ENCODE results near the gene SPO11. TPM values are rescaled to one million over a fixed set of nuclear protein-coding genes. Genes with fewer than 3 reads are reported as not detected.

Gene SPO11
- total and polyA plus RNA-seq, 2 of the 8 experiments (the other 6 are each of a cell fraction or from before 2014, with no cell fraction given), result not detected

GRCh38 chr20:57390604-57391438 is 61.2 kb downstream of the SPO11 start, which contains the start of gene RBM38:
Gene RBM38, plus strand, starts transcription at chr20:57391396. Its CDS starts 186 bp downstream, at chr20:57391582.
- Histone ChIP-seq H3K4me2 (ENCODE audit: insufficient read depth in 1 of 2, low read depth in 2 of 2, low read length in 2 of 2) (peak within 1 kb of the TSS; percentile 58 to 76), H2BK5ac (ENCODE audit: low read depth, low read length) (peak within 1 kb of the TSS; percentile 41; the same call in 1 of the 2 replicates), H3K9me3 (ENCODE audit: insufficient read depth in 2 of 2, low read depth in 1 of 2, low read length in 1 of 2) (no peaks in the 10 kb centered on the region), H3K23ac (ENCODE audit: insufficient read length) (no peak within 1 kb of the TSS), H3K18ac (ENCODE audit: extremely low read depth, low read length) (peak within 1 kb of the TSS; percentile 93), H3K79me2 (ENCODE audit: control insufficient read depth in 1 of 2, insufficient read depth in 2 of 2, low read length in 2 of 2) (peaks cover 0 to 38% of the 10 kb centered on the region in 2 experiments; a peak in 3 of 4 replicates), H2BK120ac (replicated peaks; ENCODE audit: low read depth, low read length) (peak within 1 kb of the TSS; percentile 64), H3K4ac (replicated peaks; ENCODE audit: insufficient read length, low read depth, low read length) (peak within 1 kb of the TSS; percentile 89), H3K56ac (replicated peaks; ENCODE audit: insufficient read length, low read depth, low read length) (peak within 1 kb of the TSS; percentile 34), H3K9ac (replicated peaks in 1 of 4; ENCODE audit: extremely low read depth in 1 of 4, low read depth in 3 of 4, low read length in 3 of 4) (peak within 1 kb of the TSS; percentile 39 to 79 (median 64)), H3K14ac (ENCODE audit: insufficient read length) (no peak within 1 kb of the TSS), H2BK12ac (ENCODE audit: low read depth, low read length) (peak within 1 kb of the TSS; percentile 62; the same call in 1 of the 2 replicates), H4K20me1 (replicated peaks in 1 of 2; ENCODE audit: control insufficient read depth in 1 of 2, insufficient read depth in 2 of 2, low read length in 2 of 2) (peaks cover 16% of the 10 kb centered on the region in 2 experiments), H4K91ac (replicated peaks; ENCODE audit: insufficient read length, low read length) (peak within 1 kb of the TSS; percentile 98), H4K5ac (ENCODE audit: insufficient read length, low read depth, low read length) (peak within 1 kb of the TSS; percentile 71), H3K36me3 (ENCODE audit: control insufficient read depth in 2 of 4, insufficient read depth in 4 of 4, low read length in 3 of 4) (peaks cover 0 to 19% (median 9%) of the 10 kb centered on the region in 4 experiments; a peak in 4 of 8 replicates), H3K4me3 (ENCODE audit: extremely low read depth in 1 of 4, insufficient read depth in 2 of 4, low read depth in 3 of 4, low read length in 4 of 4) (peak within 1 kb of the TSS; percentile 60 to 94 (median 72)), H3K27me3 (replicated peaks in 1 of 4; ENCODE audit: control insufficient read depth in 3 of 4, extremely low read depth in 1 of 4, insufficient read depth in 3 of 4, low read length in 3 of 4) (peaks cover 0 to 10% (median 4%) of the 10 kb centered on the region in 4 experiments; a peak in 4 of 7 replicates), H2BK15ac (ENCODE audit: low read length) (peak within 1 kb of the TSS; percentile 95; the same call in 1 of the 2 replicates), H3K27ac (ENCODE audit: low read depth, low read length) (peak within 1 kb of the TSS; percentile 31; the same call in 1 of the 2 replicates), H2AFZ (ENCODE audit: low read length) (peak within 1 kb of the TSS; percentile 56), H2AK5ac (ENCODE audit: low read depth, low read length) (no peak within 1 kb of the TSS), H3K23me2 (ENCODE audit: low read depth, low read length) (peaks cover 5% of the 10 kb centered on the region; the same call in 1 of the 2 replicates), H2BK20ac (ENCODE audit: low read length) (no peak within 1 kb of the TSS), H3K4me1 (replicated peaks in 1 of 4; ENCODE audit: control insufficient read depth in 3 of 4, insufficient read depth in 4 of 4, low read length in 3 of 4) (peaks cover 5 to 25% (median 18%) of the 10 kb centered on the region in 4 experiments), H3K79me1 (ENCODE audit: low read depth, low read length) (peaks cover 19% of the 10 kb centered on the region), H4K8ac (ENCODE audit: extremely low read depth, insufficient read depth, low read length) (peak within 1 kb of the TSS; percentile 66)
- FAIRE-seq (no peak), DNase-seq (ENCODE audit: low read depth in 1 of 2, low spot score in 2 of 2) (peak in 1 of 2 experiments; percentile 86)
- ChIA-PET POLR2A (ENCODE audit: partially characterized antibody) (interaction anchor here (0.7 to 3.0 kb wide), 13 partner anchors 14 to 320 kb away, joined by 3 to 13 read pairs (median 3); partner anchors contain the start of gene RAE1), CTCF (ENCODE audit: partially characterized antibody) (interaction anchor here (0.8 to 2.4 kb wide), 9 partner anchors 9 to 107 kb away, joined by 3 to 12 read pairs (median 3); no protein-coding TSS in a partner anchor)
- WGBS, 2 experiments (ENCODE audit: extremely low coverage in 1 of 2, insufficient coverage in 1 of 2, insufficient read length in 1 of 2, insufficient replicate concordance in 2 of 2, low coverage in 1 of 2, low lambda C conversion rate in 2 of 2, missing lambda C conversion rate in 1 of 2), result 9% methylated on average over 31 of the region's 78 CpGs; no CpG with 5 or more reads in 1 of the 2 experiments
- peak; percentile 6; the same call in 1 of the 2 replicates for TF ChIP-seq TAF1 (IDR thresholded peaks at IDR 0.05; ENCODE audit: low read depth, low read length)
- TF ChIP-seq TBP (IDR thresholded peaks at IDR 0.05; ENCODE audit: low read depth, low read length), result peak; percentile 4; the same call in 1 of the 2 replicates
- TF ChIP-seq ASH2L (IDR thresholded peaks at IDR 0.05; ENCODE audit: low read length), result peak; percentile 25
- no peak for TF ChIP-seq NRF1 (IDR thresholded peaks at IDR 0.05; ENCODE audit: low read depth, low read length)
- TF ChIP-seq KDM4A (IDR thresholded peaks at IDR 0.05; ENCODE audit: low read depth, low read length, severe bottlenecking), result peak; percentile 16
- TF ChIP-seq POLR2A (IDR thresholded peaks at IDR 0.05; ENCODE audit: control extremely low read depth in 1 of 2, low read depth in 2 of 2, low read length in 2 of 2), result peak in 1 of 2 experiments; percentile 22; a peak in 2 of 3 replicates
- TF ChIP-seq CREB1 (IDR thresholded peaks at IDR 0.05), result 0 out of 2 replicates have a peak, but pooled peaks have one; percentile 16
- peak; percentile 51; the same call in 1 of the 2 replicates for TF ChIP-seq E2F6 (IDR thresholded peaks at IDR 0.05)
- TF ChIP-seq RBBP5 (IDR thresholded peaks at IDR 0.05; ENCODE audit: borderline replicate concordance, low read depth, low read length), result no peak
- TF ChIP-seq MAX (IDR thresholded peaks at IDR 0.05), result peak; percentile 46; the same call in 1 of the 2 replicates

Data from H1 (cell line).